ENCODE measurements around the gene JAML. TPM values are rescaled to one million over a fixed set of nuclear protein-coding genes. Genes with fewer than 3 reads are reported as not detected.

JAML gene
- total and polyA plus RNA-seq, 2 of the 13 experiments (the other 11 are each of a cell fraction or from before 2014, with no cell fraction given), result 2.0 to 3.3 TPM

DNA sequence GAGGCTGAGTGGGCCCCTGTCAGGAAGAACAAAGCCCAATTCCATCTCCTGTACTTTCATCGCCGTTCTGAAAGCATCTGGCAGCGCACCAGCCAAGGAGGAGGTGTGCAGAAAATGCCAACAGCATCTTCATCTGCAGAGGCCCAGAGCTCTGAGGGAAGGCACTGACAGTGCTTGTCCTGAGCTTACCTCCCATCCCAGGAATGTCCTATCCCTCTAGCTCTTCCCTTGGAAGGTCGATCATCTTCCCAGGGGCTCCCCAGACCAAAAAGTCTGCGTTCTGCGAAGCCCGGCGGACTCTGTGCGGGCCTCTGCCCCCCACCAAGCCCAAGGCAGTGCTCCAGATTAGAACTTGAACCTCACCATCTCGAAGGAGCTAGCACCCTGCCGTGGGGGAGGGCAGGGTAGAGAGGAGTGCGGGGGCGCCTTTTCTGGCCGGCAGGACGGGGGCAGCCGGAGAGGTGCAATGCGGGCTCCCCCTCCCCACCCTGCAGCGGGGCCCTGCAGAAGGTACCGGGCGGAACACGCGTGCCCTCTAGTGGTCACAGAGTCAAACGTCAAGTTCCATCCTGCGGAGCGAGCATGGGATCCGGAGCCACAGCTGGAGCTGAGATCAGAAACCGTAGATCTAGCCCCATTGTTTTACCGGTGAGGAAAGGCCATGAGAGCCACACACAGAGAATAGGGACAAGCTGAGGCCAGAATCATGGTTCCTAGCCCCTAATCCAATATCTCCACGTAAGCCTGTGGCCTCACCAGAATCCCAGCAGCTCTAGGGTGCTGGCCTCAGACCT is 53.3 kb downstream of the JAML start (continued):
- 0 out of 2 replicates have a peak, but pooled peaks have one; percentile 41 for TF ChIP-seq ZNF580 (CRISPR knock-in tag; IDR thresholded peaks at IDR 0.05; ENCODE audit: borderline replicate concordance, low read depth)
- TF ChIP-seq GRHL1 (CRISPR knock-in tag; conservative IDR thresholded peaks at IDR 0.05), result no peak
- TF ChIP-seq E2F1 (CRISPR knock-in tag; IDR thresholded peaks at IDR 0.05), result no peak
- 0 out of 2 replicates have a peak, but pooled peaks have one; percentile 33 for TF ChIP-seq ZSCAN31 (CRISPR knock-in tag; IDR thresholded peaks at IDR 0.05; ENCODE audit: low read depth)
- TF ChIP-seq, protein P1, sequence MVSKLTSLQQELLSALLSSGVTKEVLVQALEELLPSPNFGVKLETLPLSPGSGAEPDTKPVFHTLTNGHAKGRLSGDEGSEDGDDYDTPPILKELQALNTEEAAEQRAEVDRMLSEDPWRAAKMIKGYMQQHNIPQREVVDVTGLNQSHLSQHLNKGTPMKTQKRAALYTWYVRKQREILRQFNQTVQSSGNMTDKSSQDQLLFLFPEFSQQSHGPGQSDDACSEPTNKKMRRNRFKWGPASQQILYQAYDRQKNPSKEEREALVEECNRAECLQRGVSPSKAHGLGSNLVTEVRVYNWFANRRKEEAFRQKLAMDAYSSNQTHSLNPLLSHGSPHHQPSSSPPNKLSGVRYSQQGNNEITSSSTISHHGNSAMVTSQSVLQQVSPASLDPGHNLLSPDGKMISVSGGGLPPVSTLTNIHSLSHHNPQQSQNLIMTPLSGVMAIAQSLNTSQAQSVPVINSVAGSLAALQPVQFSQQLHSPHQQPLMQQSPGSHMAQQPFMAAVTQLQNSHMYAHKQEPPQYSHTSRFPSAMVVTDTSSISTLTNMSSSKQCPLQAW (CRISPR knock-in tag; IDR thresholded peaks at IDR 0.05), result peak; percentile 62; the same call in 1 of the 2 replicates
- TF ChIP-seq ZNF567 (CRISPR knock-in tag; IDR thresholded peaks at IDR 0.05; ENCODE audit: borderline replicate concordance), result no peak
- 0 out of 2 replicates have a peak, but pooled peaks have one; percentile 22 for TF ChIP-seq RFXAP (CRISPR knock-in tag; IDR thresholded peaks at IDR 0.05; ENCODE audit: borderline replicate concordance)
- TF ChIP-seq PLSCR1 (CRISPR knock-in tag; IDR thresholded peaks at IDR 0.05; ENCODE audit: borderline replicate concordance), result no peak
- no peak for TF ChIP-seq TRAFD1 (CRISPR knock-in tag; IDR thresholded peaks at IDR 0.05; ENCODE audit: borderline replicate concordance)
- TF ChIP-seq STAG1 (CRISPR knock-in tag; IDR thresholded peaks at IDR 0.05), result peak; percentile 85
- peak; percentile 31; the same call in 1 of the 2 replicates for TF ChIP-seq ZNF501 (CRISPR knock-in tag; IDR thresholded peaks at IDR 0.05)
- no peak for TF ChIP-seq CBFB (CRISPR knock-in tag; IDR thresholded peaks at IDR 0.05)
- no peak for TF ChIP-seq HNRNPH1 (optimal IDR thresholded peaks at IDR 0.05; ENCODE audit: low read depth, low read length)
- TF ChIP-seq ZNF230 (CRISPR knock-in tag; IDR thresholded peaks at IDR 0.05), result no peak
- no peak for TF ChIP-seq ZNF543 (CRISPR knock-in tag; IDR thresholded peaks at IDR 0.05)
- TF ChIP-seq JDP2 (CRISPR knock-in tag; IDR thresholded peaks at IDR 0.05; ENCODE audit: borderline replicate concordance), result no peak
- no peak for TF ChIP-seq ZBTB33 (CRISPR knock-in tag; IDR thresholded peaks at IDR 0.05)
- no peak for TF ChIP-seq NCOA5 (CRISPR knock-in tag; IDR thresholded peaks at IDR 0.05)
